ENCODE results near the gene ATXN7L1. TPM values are rescaled to one million over a fixed set of nuclear protein-coding genes. Genes with fewer than 3 reads are reported as not detected.
A peak's percentile ranks its signal among the peaks of the same experiment; 100 is the strongest.

ATXN7L1 gene
- total RNA-seq, 1 experiment from 2014 or later = 24.3 TPM

DNA sequence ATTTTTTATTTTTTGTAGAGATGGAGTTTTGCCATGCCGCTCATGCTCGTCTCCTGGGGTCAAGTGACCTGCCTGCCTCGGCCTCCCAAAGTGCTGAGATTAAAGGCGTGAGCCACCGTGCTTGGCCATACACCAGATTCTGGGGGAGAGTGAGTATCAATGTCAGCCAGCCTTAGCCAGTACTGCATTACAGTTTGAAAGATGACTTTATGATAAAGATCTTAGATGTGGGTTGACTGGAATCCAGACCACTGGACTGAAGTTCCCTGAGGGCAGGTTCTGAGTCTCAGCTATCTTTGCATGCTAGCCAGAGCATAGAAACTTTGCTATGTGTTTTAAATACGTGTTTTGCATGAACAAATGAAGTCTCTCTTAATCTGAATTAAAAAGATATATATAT is 177.9 kb downstream of the ATXN7L1 start:
- Histone ChIP-seq H2BK15ac (ENCODE audit: low read depth, low read length) (no peak overlapping the region), H3K9me3 (ENCODE audit: control insufficient read depth, low read depth, low read length) (no peaks in the 10 kb centered on the region), H3K23ac (ENCODE audit: insufficient read length, low read depth, low read length) (no peak overlapping the region), H3K56ac (ENCODE audit: insufficient read length, low read depth, low read length) (no peak overlapping the region), H3K4ac (ENCODE audit: low read depth, low read length) (no peak overlapping the region; the same call in 1 of the 2 replicates), H3K79me2 (ENCODE audit: insufficient read depth, low read length) (no peaks in the 10 kb centered on the region), H3K79me1 (ENCODE audit: insufficient read depth, low read depth, low read length, poor library complexity, severe bottlenecking) (no peaks in the 10 kb centered on the region), H4K91ac (ENCODE audit: insufficient read length, low read depth, low read length) (no peak overlapping the region), H3K23me2 (ENCODE audit: insufficient read length, low read depth, low read length, poor library complexity, severe bottlenecking) (no peaks in the 10 kb centered on the region), H3K4me2 (ENCODE audit: insufficient read depth, insufficient read length, low read length) (no peak overlapping the region), H2BK12ac (ENCODE audit: insufficient read length, low read depth, low read length) (peak overlapping the region; percentile 47), H2AK5ac (ENCODE audit: insufficient read length, low read length) (no peak overlapping the region), H3K4me1 (ENCODE audit: insufficient read depth, low read length) (peaks cover 24% of the 10 kb centered on the region), H4K5ac (ENCODE audit: insufficient read length, low read depth, low read length) (no peak overlapping the region), H3K14ac (ENCODE audit: insufficient read depth, low read length) (no peak overlapping the region), H4K20me1 (ENCODE audit: control insufficient read depth, insufficient read depth, insufficient read length) (no peaks in the 10 kb centered on the region), H3T11ph (ENCODE audit: low read length) (no peak overlapping the region), H3K27me3 (ENCODE audit: insufficient read depth, low read length) (no peaks in the 10 kb centered on the region), H2BK20ac (ENCODE audit: low read depth, low read length, poor library complexity, severe bottlenecking) (no peak overlapping the region), H2BK5ac (ENCODE audit: insufficient read length, low read length) (no peak overlapping the region), H3K27ac (ENCODE audit: insufficient read length, low read depth, low read length) (no peak overlapping the region), H3K18ac (ENCODE audit: insufficient read length, low read depth, low read length) (no peak overlapping the region), H4K8ac (replicated peaks; ENCODE audit: insufficient read length, low read depth, low read length) (no peak overlapping the region), H2AFZ (ENCODE audit: low read length) (no peak overlapping the region), H2BK120ac (ENCODE audit: low read depth, low read length, poor library complexity, severe bottlenecking) (no peak overlapping the region), H3K9ac (ENCODE audit: extremely low read depth, insufficient read length, low read length) (no peak overlapping the region)
- no CpG with 5 or more reads among the region's 6 CpGs for WGBS (ENCODE audit: extremely low coverage, insufficient read length, low lambda C conversion rate)
- Mint-ChIP-seq H3K27ac (peak overlapping the region in 2 of 3 experiments; percentile 39 to 89; a peak in 2 of 7 replicates), H3K4me1 (peaks cover 52 to 58% of the 10 kb centered on the region in 2 experiments), H3K27me3 (ENCODE audit: low read depth) (peaks cover 2% of the 10 kb centered on the region; the same call in 1 of the 2 replicates), H3K9me3 (no peaks in the 10 kb centered on the region), H3K4me3 (no peak overlapping the region), H3K36me3 (ENCODE audit: insufficient read depth in 1 of 3, low read depth in 3 of 3) (peaks cover 0 to 6% (median 4%) of the 10 kb centered on the region in 3 experiments; a peak in 4 of 7 replicates)
- TF ChIP-seq, protein P1, sequence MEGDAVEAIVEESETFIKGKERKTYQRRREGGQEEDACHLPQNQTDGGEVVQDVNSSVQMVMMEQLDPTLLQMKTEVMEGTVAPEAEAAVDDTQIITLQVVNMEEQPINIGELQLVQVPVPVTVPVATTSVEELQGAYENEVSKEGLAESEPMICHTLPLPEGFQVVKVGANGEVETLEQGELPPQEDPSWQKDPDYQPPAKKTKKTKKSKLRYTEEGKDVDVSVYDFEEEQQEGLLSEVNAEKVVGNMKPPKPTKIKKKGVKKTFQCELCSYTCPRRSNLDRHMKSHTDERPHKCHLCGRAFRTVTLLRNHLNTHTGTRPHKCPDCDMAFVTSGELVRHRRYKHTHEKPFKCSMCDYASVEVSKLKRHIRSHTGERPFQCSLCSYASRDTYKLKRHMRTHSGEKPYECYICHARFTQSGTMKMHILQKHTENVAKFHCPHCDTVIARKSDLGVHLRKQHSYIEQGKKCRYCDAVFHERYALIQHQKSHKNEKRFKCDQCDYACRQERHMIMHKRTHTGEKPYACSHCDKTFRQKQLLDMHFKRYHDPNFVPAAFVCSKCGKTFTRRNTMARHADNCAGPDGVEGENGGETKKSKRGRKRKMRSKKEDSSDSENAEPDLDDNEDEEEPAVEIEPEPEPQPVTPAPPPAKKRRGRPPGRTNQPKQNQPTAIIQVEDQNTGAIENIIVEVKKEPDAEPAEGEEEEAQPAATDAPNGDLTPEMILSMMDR (conservative IDR thresholded peaks at IDR 0.05) = no peak
- DNase-seq = no peak
